ENCODE results near the gene MACROD2. TPM values are rescaled to one million over a fixed set of nuclear protein-coding genes. Genes with fewer than 3 reads are reported as not detected.

MACROD2 gene
- total RNA-seq, 1 experiment from 2014 or later: 3.7 TPM

- no peak for TF ChIP-seq CBX3 (IDR thresholded peaks at IDR 0.05; ENCODE audit: low read depth)
- no peak for TF ChIP-seq POLR2A (IDR thresholded peaks at IDR 0.05; ENCODE audit: borderline replicate concordance, extremely low read depth, insufficient read depth, insufficient read length)
- no peak for TF ChIP-seq TCF7L2 (IDR thresholded peaks at IDR 0.05; ENCODE audit: borderline replicate concordance, extremely low read depth, insufficient read depth, insufficient read length)
- no peak for TF ChIP-seq SRF (IDR thresholded peaks at IDR 0.05; ENCODE audit: low read depth)
These were observed 835.6 kb downstream of the MACROD2 start (continued) for GRCh38 chr20:14830899-14831298.

DNA sequence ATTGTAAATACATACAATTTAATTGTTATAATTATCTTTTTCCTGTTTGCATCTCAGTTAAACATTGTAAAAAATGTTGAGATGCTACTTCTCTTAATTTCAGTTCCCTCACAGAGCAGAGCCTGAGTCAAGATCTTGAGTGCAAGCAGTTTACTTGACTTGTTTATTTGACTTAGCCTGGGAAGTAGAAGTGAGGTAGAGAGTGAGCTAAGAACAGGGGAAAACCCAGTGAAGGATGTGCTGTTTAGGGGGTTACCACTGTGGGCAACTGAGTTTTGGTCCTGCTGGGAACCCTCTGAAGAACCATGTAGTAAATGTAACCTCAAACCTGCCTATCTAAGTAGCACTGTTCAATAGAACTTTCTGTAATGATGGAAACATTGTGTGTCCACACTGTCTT, 837.3 kb downstream of the MACROD2 start:
- no peaks in the 10 kb centered on the region for H4K20me1 ChIP-seq (ENCODE audit: insufficient read depth)
- no peaks in the 10 kb centered on the region for H3K9me3 ChIP-seq (ENCODE audit: control insufficient read depth in 1 of 2, insufficient read depth in 1 of 2, low read depth in 1 of 2, low read length in 2 of 2)
- H3K79me2 ChIP-seq (ENCODE audit: insufficient read depth, low read length): no peaks in the 10 kb centered on the region
- no peak for TF ChIP-seq CTCF (IDR thresholded peaks at IDR 0.05 in 2 of 3, conservative IDR thresholded peaks at IDR 0.05 in 1 of 3; ENCODE audit: borderline replicate concordance in 1 of 3, insufficient read depth in 1 of 3, low read depth in 2 of 3, low read length in 2 of 3)
- TF ChIP-seq FOSL1 (IDR thresholded peaks at IDR 0.05; ENCODE audit: low read depth): no peak
- no peak for TF ChIP-seq POLR2AphosphoS5 (IDR thresholded peaks at IDR 0.05; ENCODE audit: low read depth, low read length)
- no peak for TF ChIP-seq TCF7L2 (IDR thresholded peaks at IDR 0.05; ENCODE audit: borderline replicate concordance, extremely low read depth, insufficient read depth, insufficient read length)
- TF ChIP-seq, protein P1, sequence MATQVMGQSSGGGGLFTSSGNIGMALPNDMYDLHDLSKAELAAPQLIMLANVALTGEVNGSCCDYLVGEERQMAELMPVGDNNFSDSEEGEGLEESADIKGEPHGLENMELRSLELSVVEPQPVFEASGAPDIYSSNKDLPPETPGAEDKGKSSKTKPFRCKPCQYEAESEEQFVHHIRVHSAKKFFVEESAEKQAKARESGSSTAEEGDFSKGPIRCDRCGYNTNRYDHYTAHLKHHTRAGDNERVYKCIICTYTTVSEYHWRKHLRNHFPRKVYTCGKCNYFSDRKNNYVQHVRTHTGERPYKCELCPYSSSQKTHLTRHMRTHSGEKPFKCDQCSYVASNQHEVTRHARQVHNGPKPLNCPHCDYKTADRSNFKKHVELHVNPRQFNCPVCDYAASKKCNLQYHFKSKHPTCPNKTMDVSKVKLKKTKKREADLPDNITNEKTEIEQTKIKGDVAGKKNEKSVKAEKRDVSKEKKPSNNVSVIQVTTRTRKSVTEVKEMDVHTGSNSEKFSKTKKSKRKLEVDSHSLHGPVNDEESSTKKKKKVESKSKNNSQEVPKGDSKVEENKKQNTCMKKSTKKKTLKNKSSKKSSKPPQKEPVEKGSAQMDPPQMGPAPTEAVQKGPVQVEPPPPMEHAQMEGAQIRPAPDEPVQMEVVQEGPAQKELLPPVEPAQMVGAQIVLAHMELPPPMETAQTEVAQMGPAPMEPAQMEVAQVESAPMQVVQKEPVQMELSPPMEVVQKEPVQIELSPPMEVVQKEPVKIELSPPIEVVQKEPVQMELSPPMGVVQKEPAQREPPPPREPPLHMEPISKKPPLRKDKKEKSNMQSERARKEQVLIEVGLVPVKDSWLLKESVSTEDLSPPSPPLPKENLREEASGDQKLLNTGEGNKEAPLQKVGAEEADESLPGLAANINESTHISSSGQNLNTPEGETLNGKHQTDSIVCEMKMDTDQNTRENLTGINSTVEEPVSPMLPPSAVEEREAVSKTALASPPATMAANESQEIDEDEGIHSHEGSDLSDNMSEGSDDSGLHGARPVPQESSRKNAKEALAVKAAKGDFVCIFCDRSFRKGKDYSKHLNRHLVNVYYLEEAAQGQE (IDR thresholded peaks at IDR 0.05; ENCODE audit: low read depth): no peak
- TF ChIP-seq SP1 (IDR thresholded peaks at IDR 0.05; ENCODE audit: low read depth): no peak
- no peak for TF ChIP-seq MAX (IDR thresholded peaks at IDR 0.05)
- no peaks in the 10 kb centered on the region for H3K36me3 ChIP-seq (ENCODE audit: control insufficient read depth in 1 of 2, insufficient read depth in 2 of 2, low read length in 2 of 2)
- CTCF ChIA-PET: no interaction called here
- H3K9me2 ChIP-seq (ENCODE audit: insufficient read depth): no peaks in the 10 kb centered on the region
- RAD21 ChIA-PET (ENCODE audit: low non-redundant PET in 1 of 2, low total read pairs in 2 of 2, uncharacterized antibody in 2 of 2, unreplicated experiment in 2 of 2): no interaction called here
- H3K27me3 ChIP-seq (ENCODE audit: insufficient read depth, low read length): no peaks in the 10 kb centered on the region
- no peak overlapping the region for H3K4me3 ChIP-seq (replicated peaks in 1 of 2; ENCODE audit: low read depth in 1 of 2, low read length in 2 of 2)
- no peak overlapping the region for H3K9ac ChIP-seq (ENCODE audit: low read length)
- ATAC-seq (no peak), DNase-seq (ENCODE audit: low read depth, low spot score) (no peak)
- no peak overlapping the region for H3K4me2 ChIP-seq (ENCODE audit: low read length)
- no TSS peak for BruUV-seq (replicated peaks)
- no peak overlapping the region for H3K27ac ChIP-seq (ENCODE audit: low read depth, low read length)
- POLR2A ChIA-PET: no interaction called here
- no peaks in the 10 kb centered on the region for H3K4me1 ChIP-seq (ENCODE audit: control insufficient read depth in 1 of 2, insufficient read depth in 2 of 2, low read length in 2 of 2)
- H2AFZ ChIP-seq (ENCODE audit: low read depth, low read length, poor library complexity, severe bottlenecking): no peak overlapping the region
- intact Hi-C loops (cut with micrococcal nuclease): no loop called here

Data from HCT116 (cell line).